Measurements from ENCODE around the gene CEBPA.
"Not testable (repeated sequence)": the region's sequence is repeated elsewhere in the genome, so short reads cannot be mapped to it uniquely, and the experiment has no call there.

Gene CEBPA

GRCh38 chr19:33300009-33300893, 2.1 kb downstream of the CEBPA start:
- no peak for DNase-seq

DNA sequence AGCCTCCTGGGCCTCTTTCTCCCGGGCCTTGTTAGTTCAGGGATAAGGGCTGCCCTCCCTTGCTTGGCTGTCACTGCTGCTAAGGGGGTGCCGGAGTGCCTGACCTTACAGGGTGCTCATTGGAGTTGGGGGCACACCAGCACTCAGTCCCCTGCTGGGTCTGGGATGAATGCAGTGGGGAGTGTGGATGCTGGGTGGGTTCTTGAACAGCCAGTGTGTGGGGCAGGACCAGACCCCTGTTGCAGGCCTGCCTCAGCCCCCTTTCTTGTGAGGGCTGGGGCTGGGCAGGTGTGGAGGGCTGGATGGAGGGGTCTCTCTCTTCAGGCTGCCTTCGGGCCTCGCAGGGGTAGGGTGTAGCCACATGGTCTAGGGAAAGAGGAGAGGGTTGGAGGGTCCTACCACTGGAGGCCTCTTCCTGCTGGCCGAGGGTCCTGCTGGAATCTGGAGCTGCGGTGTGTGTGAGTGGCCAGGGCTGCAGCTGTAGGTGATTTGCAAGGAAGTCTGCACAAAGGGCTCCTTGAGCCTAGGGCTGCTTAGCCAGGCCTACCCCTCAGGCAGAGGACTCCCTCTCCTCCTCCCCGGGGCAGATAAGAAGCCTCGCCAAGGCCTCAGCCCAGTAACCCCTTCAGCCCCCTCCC, 3.2 kb downstream of the CEBPA start:
- DNase-seq, result no peak

DNA sequence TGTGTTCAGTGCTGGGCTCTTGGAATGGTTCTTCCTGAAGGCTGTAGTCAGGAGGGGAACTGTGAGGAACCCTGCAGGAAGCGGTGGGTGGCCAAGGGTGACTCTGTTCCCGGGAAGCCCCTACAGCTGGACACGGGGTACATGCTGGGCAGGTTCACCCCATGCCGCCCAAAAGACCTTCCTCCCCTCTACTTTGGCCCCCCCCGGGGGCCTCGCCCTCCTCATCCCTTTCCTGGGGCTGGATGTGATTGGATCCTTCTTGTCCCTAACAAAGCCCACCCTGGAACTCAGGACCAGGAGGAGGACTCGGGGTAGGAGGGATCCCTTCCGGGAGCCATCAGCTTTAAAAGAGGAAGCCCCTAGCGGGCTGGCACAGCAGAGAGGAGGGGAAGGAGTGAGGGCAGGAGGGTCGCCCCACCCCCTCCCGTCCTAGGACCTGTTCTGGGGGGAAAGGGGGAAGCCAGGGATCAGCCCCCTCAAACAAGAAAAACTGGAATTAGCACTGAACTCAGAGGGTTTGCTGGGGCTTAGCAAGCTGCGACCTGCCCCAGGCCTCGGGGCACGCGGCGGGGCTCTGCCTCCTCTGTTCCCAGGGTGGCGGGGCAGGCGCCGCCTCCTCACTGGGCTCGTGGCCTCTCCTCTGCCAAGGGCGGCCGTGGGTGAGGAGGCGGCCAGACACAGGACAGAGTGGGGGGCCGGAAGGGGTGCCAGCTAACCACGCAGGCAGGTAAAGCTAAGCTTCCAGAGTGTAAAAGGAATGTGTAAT, 4.0 kb downstream of the CEBPA start:
- no peak for DNase-seq

- no peak for DNase-seq
These were observed 4.8 kb downstream of the CEBPA start for GRCh38 chr19:33297401-33298145.

GRCh38 chr19:33296488-33296971, 5.8 kb downstream of the CEBPA start:
- peak in 1 of 2 experiments; percentile 48 for DNase-seq

GRCh38 chr19:33295621-33296487, 6.5 kb downstream of the CEBPA start:
- DNase-seq, result no peak

GRCh38 chr19:33295046-33295445, 7.3 kb downstream of the CEBPA start:
- not testable (repeated sequence) for DNase-seq

GRCh38 chr19:33294058-33294798, 8.1 kb downstream of the CEBPA start:
- no peak for DNase-seq

GRCh38 chr19:33293255-33294057, 8.9 kb downstream of the CEBPA start:
- no peak for DNase-seq

- DNase-seq, result no peak
These were observed 9.6 kb downstream of the CEBPA start for GRCh38 chr19:33292595-33293254.

GRCh38 chr19:33291623-33292534, 10.5 kb downstream of the CEBPA start:
- no peak for DNase-seq

DNA sequence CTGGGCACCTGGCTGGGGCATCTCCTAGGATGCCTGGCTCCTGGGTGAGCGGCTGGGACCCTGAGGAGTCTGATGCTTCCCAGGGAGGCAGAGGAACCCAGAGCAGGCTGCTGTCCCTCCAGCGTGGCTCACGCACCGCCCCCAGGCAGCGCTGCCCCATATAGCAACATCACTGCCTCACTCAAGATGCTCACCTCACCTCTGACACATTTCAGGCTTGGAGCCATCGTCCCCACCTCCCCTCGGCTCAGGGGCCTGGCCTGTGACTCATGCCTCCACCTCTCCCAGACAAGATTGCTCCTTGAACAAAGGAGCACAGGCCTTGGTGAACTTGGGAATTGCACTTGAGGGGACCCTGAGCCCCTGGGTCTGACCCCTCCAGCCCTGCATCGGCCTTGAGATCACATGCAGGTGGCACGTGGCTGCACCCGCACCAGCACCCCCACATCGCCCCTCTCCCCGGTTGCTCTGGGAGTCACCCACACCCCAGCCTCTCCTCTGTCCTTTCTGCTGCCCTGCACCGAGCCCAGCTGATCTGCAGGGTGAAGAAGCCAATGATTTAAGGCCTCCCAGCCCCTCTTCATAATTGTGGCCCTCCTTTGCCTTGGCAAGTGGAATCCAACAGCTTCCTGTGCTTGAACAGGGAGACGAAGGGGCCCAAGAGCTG, 11.2 kb downstream of the CEBPA start:
- no peak for DNase-seq

GRCh38 chr19:33290082-33290815, 12.1 kb downstream of the CEBPA start:
- no peak for DNase-seq

GRCh38 chr19:33289261-33289660, 13.1 kb downstream of the CEBPA start:
- DNase-seq, result no peak

DNA sequence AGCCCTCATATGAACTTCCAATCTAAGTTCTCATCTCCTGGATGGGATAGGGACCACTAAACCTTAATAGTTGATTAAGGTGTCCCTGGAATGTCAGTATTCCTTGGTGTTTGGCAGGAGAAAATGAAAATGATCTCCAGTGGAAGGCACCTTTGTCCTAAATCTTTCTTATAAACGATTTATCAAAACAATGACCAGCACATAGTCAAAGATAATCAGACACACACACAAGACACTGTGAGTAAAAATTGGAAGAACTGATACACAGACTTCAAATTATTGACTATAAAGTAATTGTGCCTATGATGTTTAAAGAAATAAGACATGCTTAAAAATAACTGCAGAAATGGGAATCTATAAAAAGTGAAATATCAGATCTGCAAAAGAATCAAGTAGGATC, 13.7 kb downstream of the CEBPA start:
- DNase-seq, result no peak

DNA sequence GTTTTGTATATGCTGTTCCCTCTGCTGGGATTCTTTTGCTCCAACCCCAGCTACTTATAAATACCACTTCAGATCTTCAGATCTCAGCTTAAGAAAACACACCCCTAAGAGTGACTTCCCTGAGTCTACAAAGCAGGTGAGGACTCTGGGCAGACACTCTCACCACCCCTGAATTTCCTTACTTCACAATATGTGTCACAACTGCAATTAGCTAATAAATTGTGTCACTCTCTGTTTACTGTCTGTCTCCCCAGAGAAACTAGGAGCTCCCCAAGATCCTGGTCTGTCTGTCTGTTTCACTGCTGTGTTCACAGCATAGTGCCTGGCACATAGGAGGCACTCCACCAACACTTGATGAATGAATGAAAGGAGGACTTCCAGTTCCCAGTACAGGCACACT, 14.4 kb downstream of the CEBPA start:
- no peak for DNase-seq

DNA sequence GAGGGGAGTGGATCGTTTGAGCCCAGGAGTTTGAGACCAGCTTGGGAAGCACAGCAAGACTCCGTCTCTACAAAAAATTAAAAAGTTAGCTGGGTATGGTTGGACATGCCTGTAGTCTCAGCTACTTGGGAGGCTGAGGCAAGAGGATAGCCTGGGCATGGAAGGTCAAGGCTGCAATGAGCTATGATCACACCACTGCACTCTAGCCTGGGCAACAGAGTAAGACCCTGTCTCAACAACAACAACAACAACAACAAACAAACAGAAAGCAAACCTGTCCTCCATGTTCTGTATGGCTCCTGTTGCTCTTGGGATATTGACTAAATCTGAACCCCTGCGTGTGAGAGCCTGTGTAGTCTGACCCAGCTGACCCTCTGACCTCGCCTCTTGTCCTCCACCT, 14.9 kb downstream of the CEBPA start:
- no peak for DNase-seq

Data from NCI-H524 (cell line).